Measurements from ENCODE around the gene NCKIPSD.

GRCh38 chr3:48642605-48643004, 43.1 kb downstream of the NCKIPSD start:
- TF ChIP-seq CTCF (IDR thresholded peaks at IDR 0.05) (no peak), EP300 (IDR thresholded peaks at IDR 0.05) (no peak)

All from tibial nerve (tissue), 4 donors.